DMS 273 (cell line): ENCODE measurements around the gene P3H2.

ENCODE experiments used
- DNase-seq: peaks from one replicate; lab custom pipeline; 2025; ENCODE audit not compliant: unreplicated experiment; lab: John Stamatoyannopoulos, UW

The P3H2 gene

DNA sequence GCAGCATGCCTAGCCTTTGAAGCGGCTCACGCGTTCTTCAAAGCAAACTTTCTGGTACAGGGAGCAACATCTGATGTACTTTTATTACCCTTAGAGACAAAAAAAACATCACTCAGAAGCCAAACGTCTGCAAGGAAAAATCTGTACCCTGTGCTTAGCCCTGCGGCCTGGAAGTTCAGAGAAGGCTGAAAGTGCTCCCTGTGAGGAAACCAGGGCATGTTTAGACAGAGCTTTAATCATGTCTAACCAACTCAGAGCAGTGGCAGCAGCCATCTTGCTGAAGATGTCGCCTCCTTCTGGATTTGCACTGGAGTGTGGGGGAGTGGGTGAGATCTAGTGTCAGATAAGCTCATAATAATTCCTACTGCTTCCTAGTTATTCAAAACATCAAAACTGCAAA, 170.4 kb downstream of the P3H2 start:
- DNase-seq = no peak

DNA sequence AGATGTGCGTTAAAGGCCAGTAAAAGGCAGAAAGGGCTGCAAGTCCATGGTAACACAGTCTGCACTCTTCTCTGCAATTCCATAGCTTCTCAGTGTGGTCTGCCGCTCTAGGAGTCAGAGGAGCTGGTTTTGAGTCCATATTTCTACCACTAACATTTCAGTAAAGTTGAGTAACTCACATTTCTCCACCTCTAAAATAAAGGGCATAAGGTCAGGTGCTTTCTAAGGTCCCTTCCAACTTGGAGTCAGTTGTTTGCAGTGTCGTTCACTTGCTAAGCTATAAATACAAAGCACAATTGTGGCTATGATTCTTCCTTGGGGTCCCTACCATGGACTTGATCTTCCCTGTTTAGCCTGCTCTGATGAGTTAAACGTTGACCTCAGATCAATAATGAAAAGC, 171.1 kb downstream of the P3H2 start:
- no peak for DNase-seq

DNA sequence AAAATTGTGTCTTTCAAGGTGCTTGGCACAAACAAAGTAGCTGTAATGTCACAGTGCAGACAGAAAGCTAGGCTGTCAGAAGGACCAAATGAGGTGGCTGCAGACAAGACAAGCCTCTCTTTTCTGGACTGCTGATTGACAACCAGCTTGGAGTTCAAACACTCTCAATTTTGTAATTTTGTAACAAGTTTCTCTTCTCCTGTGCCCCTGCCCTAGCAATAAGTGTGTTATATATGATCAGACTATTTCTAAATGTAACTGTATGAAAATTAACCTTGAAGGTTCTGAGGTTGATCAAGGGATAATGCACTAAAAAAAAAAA, 172.0 kb downstream of the P3H2 start:
- DNase-seq = no peak

DNA sequence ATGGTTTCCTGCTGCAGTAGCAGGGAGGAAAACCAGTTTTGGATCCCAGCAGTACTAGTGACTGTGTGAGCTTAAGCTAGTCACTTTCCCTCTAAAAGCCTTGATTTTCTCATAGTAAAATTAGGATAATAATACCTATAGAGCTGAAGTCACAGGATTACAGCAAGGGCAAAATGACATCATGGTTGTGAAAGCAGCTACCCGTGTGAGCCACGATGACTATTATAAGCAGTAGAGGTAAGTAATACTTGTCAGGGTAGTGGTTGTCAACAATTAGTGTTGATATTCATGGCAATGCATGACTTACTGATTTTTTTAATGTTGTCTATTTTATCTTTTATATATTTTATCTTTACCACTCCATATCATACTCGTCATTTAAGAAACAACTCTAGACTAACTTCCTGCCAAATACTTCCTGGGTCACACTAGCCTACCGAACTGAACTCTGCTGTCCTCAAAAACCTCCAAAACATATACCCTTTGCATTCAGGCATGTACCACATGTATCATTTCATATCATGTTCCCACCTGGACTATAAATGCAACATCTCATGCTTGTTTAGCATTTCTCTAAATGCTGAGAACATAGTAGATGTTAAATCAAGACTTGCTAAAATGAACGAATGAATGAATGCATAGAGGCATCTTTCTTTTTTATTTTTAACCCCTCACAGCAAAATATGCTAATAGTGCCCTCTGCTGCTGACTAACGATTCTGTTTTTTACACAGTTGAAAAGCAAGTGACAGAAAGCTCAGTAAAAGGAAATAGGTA, 172.6 kb downstream of the P3H2 start:
- peak; percentile 47 for DNase-seq

DNA sequence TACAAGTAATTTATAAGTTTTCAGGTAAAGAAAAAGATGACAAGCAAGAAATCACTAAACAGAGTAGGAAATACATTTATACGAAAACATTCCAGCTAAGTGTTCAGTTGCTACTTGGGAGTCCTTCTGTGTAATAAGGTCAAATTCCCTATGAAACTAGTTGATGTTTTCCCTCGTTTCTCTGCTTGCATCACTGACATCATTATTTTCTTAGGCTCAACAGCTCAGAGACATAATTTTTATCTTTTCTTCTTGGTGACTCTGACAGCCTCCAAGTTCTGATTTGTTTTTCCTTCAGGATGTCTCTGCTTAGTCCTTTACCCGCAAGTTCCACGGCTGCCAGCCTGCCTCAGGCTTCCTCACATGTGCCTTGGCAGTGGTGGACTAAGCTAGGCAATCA, 173.6 kb downstream of the P3H2 start:
- no peak for DNase-seq

DNA sequence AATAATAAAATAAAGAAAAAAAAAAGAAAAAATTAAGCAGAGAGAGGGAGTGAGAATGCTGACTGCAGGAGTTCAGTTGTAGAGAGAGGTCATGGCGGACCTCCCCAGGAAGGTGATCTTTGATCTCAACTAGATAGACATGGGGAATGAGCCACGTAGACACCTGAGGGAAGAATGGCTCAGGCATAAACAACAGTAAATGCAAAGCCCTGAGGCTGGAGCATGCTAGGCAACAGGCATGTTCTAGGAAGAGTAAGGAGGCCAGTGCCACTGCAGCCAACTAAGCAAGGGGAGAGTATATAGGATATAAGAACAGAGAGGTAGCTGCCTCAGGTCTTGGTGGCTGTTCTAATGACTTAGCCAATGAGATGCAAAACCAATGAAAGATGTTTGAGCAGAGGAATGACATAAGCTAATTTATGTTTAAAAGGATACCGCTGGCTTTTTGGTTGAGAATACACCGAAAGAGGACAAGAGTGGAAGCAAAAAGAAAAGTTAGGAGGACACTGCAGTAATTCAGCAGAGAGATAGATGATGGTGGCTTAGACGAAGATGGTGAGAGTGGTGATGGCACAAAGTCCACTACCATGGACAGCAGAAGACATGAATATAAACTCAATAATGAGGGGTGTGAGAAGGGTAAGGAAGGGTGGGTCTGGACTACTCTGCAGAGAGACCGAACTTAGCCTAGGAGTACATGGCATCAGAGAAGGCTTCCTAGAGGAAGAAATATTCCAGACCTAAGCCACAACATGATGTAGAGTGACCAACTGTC, 174.6 kb downstream of the P3H2 start:
- DNase-seq = no peak

DNA sequence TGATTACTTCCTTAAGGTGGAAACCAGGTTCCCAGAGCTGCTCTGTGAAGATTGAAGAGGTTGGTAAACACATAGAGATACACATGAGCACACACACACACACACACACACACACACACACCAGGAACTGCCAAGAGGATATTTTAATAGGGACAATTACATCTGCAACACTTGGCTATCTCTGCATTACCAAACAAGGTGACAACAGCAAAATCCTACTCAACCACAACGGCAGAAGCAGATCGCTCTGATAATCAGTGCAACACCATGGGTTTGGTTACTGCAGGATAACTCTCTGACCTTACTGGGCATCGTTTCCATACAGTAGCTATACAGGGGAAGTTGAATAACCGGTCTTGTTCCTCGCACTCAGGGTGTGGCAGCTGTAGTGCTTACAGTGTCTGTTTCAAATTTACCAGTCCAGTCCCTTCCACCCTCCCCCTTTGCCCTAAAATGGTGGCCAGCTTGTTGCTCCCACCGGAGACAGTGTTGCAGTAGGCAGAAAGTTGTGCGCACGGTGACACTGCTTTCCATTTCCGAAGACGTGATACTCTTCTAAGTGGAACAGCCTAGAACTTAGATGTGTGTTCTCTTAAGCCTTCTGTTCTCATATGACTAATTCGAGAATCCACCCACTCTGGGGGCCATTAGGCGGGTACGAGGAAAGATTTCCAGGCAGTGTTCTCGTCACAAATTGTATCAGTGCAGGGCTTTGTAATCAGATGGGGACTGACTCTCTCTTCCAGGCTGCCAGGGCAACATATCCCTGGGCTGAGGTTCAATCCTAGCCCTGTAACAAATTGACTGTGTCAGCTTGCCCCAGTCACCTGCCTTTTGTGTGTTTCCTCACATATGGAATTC, 176.2 kb downstream of the P3H2 start:
- DNase-seq = no peak

DNA sequence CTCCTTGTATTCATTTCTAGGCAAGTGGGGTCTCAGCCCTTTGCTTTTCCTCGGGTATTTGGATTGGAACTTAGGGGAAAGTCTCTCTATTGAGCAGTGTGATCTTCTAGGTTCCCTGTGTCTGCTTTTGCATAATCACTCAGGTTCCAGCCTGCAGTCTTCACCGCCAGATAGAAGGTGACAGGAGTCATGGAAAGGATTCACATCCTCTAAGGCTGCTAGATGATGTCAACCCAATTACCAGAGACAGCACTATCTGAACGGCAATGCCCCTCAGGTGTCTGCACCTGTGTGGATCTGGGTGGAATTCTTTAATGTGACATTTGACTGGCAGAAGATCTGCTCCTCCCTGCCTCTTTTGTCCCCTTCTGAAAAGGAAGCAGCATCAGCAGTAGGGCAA, 177.7 kb downstream of the P3H2 start:
- no peak for DNase-seq

DNA sequence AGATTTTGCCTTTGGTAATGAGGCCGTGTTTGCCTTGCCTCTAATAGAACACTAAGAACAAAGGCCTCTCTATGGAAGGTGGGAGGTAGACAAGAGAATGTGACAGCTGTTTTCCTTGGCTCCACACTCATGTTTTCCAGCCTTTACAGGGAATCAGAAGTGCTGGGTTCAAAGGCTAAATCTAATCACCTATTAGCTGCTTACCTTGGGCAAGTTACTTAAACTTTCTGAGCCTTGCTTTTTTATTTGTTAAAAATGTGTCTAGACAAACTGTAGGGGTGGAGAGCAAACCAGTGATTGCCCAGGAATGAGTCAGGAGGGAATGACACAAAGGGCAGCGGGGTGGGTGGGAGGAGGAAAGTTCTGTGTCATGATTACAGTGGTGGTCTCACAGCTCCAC, 179.0 kb downstream of the P3H2 start:
- DNase-seq = no peak

DNA sequence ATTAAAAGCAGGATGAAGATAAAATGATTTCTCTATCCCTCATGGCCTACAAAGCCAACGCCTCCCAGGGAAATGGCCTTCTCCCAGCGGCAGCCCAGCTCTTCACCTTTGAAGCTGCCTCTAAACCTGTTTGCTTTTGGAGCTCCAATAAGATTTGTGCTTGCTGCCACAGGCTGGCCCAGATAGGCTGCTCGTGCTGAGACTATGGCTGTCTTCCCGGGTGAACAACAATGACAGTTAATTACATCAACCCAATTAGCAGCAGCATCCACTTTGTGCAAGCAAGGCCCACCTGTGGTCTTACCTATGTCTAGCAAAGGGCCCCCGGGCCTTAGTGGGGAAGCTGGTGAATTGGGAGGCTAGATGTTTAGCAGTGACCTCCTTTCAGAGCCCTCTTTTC, 179.6 kb downstream of the P3H2 start:
- DNase-seq = no peak

DNA sequence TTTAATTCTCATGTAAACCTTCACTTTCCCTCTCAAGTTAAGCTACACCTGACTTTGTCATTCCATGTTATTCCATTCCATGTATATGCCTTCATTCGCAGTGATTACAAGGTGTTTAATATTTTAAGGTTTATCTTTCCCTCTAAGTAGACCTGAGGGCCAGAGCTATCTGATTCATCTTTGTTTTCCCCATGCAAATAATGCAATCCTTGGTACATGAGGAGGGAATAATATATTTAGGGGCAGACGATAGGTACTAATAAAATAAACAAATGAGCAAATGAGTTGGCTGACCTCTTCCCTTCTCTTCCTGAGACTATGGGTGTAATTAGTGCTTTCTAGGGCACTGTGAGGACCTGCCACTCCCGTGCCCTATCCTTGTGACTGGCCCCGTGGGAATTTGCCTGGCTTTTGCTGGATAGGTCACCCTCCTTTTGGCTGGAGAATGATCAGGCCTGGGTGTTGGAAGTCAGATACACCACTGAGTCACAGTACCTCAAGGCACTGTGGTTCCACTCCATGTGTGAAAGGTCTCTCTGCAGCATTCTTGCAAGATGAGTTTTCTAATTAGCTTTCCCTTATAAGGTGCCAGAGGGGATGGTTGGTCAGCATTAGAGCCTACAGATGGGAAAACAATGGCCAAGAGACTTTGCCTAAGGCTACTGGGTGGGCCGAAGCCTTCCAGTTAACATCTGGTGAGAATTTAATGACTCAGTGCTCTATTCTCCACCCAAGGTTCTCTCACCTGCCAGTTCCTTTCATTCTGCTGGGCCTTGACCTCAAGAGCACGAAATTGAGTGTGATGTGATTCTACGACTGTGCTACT, 183.2 kb downstream of the P3H2 start:
- no peak for DNase-seq

DNA sequence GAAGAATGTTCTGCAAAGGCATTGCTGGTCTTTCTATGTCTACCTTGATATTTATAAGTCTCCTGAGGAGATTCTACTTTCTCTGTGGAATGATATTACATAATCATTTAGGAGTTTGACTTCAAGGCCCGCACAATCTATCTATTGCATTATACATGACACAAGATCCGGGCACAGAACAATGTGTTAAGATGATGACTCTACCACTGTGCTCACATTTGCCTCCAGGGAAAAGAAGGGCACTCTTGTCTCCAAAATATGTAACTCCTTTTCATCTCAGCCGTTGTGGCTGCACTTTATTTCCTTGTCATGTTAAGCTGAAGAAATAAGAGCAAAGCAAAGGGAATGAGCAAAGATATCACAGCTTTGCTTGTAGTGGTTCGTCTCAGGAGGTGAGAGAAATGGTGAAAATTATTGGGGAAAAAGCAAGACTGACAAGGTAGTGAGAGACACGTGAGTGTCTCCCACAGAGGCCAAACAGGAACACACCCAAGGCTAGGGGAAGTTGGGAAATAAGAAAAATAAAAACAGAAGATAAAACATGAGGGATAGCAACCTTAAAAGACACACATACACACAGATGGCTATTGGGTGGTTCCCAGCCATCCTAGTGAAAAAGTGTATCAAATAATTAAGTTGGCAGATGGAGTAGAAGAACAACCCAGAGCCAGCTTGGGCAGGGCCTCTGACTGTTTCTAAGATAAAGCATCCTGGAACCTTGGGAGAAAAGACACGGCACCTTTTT, 184.3 kb downstream of the P3H2 start:
- peak; percentile 64 for DNase-seq

DNA sequence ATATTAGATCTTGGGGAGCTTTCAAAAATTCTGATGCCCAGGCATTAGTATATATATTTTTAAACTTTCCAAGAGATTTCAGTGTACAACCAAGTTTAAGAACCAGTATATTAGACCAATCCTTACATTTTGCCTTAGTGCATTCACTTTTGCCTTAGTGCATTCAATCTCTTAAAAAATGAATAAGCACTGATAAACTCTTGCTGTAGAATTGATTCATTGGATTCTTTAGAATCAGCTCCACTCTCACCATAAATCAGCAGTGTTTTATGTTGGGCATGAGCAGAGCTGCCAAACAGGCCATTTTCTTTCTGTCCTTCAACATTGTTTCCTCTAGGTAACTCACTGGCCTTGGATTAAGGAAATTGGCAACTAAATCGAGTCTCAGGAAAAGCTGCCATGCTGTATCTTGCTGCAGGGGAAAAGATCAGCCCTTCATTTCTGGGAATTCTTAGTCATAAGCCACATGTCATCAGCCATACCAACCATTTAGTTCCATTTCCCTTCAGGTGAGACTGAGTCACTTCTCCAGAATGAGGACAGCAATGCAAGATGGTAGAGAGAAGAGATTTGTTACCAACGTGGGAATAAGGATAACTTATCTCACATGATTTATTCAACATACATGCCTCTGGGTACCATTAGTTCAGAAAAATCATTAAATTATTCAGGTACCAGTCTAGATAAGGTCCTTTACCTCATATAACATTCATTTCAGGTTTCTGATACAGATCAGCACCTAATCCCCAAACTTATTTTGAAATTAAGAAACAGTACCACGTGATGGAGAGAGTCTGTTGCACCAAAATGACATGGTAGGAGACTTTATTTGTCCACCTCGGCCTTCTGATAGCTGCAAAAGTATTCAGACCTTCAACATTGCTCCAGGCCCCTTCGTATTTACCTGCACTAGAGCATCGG, 192.5 kb downstream of the P3H2 start:
- DNase-seq = no peak

DNA sequence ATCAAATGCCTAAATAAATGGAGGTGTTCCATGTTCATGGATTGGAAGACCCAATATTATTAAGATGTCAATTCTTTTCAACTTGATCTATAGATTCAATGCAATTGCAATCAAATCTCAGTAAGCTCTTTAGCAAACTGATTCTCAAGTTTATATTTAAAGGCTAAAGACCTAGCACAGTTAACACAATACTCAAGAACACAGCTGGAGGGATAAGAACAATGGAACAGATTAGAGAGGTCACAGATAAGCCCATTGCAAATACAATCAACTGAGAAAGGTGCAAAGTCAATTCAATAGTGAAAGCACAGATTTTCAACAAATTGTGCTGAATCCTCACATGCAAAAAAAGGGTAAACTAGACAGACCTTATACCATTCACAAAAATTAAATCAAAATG, 198.9 kb downstream of the P3H2 start:
- no peak for DNase-seq

DNA sequence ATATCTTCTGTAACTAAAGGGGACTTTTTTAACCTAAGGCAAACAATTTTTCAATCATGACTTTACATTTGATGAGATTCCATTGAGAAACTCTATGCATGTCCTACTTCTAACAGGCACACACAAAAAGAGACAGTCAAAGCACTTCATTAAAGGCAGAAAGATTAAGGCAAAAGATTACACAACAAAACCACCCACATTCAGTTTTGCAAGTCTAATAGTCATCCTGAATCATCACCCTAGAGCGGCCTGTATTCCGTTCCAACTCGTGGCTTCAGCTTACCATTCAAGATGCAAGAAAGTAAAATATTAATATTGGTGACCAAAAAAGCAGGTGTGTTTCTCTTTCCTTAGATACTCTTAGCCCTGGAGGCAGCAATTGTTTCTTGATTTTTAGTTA, 205.9 kb downstream of the P3H2 start:
- no peak for DNase-seq

DNA sequence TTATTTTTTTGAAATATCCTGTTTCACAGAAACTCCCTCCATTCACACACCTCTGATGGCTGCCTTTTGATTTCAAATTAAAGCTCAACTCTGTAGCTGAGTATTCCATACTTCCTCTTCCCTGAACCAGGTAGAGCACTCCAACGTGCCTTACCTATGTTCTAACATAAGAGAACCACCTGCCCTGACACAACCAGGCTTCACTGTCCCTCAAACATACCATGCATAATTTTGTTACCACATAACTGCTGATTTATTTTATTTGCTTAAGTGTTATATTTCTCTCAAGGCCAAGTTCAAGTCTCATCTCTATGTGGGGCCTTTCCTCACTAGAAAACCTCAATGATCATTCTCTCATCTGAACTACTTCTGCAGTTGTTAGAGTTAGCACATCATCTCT, 209.7 kb downstream of the P3H2 start:
- DNase-seq = no peak

DNA sequence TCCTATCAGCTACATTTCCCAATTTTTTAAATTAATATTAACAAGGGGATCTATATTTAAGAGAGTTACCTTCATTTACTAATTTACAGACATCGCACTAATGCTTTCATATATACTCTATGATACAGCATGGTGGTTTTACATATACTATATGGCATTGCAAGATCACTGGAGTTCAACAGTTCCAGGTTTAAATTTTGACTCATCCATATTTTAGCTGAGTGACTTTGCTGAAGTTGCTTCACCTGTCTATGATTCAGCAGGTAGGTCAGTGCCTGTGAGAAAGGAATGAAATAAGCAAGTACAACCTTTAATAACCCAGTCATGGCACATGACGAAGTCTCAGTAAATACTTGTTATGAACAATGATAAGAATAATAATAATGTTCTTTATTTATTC, 211.1 kb downstream of the P3H2 start:
- no peak for DNase-seq

DNA sequence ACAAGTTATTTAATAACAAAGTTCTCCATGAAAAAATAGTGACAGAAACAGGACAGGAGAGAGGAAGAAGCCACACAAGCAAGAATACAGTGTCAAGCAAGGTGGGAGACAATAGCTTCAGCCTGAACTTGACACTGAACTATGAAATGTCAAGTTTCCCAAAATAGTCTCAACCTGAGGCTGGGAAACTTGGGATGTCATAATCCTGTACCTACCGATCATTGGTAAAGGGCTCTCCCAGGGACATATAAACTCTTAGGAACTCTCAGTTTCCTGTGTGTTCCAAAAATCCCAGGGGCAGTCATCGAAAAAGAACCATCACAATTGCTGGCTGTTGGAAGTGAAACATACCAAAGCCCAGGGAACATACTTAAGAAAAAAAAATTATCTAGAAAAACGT, 211.6 kb downstream of the P3H2 start:
- no peak for DNase-seq

DNA sequence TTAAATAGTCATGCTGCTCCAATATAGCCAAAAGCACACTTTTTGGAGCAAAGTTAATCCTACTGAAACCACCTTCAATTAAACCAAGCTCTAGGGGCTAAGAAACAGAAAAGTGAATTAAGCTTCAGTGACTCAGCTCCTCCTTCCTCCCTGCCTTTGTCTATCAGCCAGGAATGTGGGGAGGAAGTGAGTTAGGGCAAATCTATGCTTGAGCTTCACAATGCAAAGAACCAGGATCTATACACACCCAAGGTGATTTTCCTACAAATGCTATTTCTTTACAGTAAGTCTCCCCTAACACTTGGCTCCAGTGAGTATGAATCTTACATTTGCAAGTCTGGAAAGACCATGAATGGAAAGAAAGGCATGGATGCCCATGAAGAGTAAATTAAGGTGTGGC, 212.1 kb downstream of the P3H2 start:
- DNase-seq = no peak
